ENCODE results near the gene PDS5A. TPM values are rescaled to one million over a fixed set of nuclear protein-coding genes. Genes with fewer than 3 reads are reported as not detected.
"Not testable (repeated sequence)": the region's sequence is repeated elsewhere in the genome, so short reads cannot be mapped to it uniquely, and the experiment has no call there.

PDS5A gene
- total RNA-seq, 1 experiment from 2014 or later, result 89.8 TPM

DNA sequence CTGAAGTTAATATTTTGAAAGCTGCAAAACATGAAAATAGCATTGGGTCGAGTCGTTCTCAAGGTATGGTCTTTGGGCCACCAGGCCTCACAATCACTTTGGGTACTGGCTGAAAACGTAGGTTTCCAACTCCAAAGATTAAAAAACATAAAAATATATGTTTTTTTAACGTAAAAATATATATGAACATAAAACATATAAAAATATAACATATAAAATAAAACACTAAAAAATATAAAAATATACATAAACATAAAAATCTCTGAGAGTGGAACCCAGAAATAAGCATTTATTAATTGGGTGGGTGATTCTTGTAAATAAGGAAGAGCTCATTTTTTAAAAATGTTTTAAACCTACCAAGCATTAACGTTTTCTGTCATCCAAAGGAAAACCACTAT lies 666 bp upstream of the PDS5A start:
- Histone ChIP-seq H3K4me1 (peaks cover 8% of the 10 kb centered on the region; the same call in 1 of the 2 replicates), H3K27me3 (no peaks in the 10 kb centered on the region), H3K27ac (peak overlapping the region; percentile 63), H3K36me3 (peaks cover 27% of the 10 kb centered on the region), H3K4me3 (peak overlapping the region; percentile 91), H3K9me3 (replicated peaks) (no peaks in the 10 kb centered on the region)
- no peak for DNase-seq

DNA sequence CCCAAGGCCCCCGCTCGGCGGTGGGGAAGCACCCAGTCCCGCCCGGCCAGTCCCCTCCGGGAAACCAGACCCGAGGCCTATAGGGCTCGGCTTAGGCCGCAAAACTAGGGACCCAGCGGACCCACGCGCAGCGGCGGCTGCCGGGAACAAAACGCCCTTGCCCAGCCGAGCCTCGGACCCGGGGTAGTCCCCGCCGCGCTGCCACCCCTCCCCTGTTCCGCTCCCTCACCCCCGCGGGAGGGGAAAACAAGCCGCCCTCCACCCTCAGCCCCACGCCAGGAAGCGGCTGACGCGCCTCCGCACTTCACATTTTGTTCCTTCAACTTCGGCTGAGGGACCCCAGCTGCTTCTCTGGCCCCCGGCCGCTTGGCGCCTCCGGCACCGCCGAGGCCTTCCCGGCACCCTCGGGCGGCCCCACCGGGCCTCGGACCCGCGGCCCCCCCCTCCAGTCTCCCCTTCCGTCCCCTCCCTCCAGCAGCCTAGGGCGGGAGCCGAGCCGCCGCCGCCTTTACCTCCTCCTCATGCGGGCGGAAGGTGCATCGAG lies 694 bp downstream of the PDS5A start:
- Histone ChIP-seq H3K27me3 (no peaks in the 10 kb centered on the region), H3K4me1 (peaks cover 8% of the 10 kb centered on the region; the same call in 1 of the 2 replicates), H3K4me3 (peak overlapping the region; percentile 91), H3K9me3 (replicated peaks) (no peaks in the 10 kb centered on the region), H3K27ac (peak overlapping the region; percentile 81), H3K36me3 (peaks cover 27% of the 10 kb centered on the region)
- DNase-seq, result peak in 1 of 2 experiments; percentile 36

DNA sequence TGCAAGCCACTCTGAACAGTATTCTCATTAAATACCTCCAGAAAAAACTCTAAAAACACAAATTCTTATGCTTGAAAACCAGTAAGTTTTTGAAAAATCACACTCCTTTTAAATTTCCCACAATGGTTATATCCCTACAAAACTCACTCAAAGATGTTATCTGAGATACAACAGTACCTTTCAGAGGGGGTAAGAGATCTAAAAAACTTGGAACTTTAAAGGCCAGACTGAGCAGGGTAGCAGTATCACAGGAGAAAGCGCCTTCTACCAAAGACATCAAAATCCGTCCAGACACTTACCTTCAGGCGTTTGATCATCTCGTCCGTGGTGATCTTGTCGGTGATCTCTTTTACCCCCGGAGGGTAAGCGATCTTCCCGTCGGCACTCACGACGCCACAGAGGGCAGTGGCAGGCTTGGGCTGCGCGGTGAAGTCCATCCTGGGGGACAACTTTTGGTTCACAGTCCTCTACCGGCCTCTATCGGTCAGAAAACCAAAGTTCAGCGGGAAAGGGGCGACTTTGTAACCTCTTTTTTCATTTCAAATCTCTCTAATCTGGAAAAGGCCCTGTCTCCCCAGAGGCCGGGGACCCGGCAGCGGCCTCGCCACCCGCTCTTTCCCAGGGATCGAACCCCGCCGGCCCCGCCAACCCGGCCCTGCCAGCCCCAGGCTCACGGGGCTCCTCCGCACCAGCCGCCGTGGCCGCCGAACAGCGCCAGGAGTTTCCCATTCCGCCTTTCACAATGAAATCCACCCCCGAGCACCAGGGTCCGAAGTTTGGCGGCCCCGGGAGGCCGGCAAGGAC lies 1.4 kb downstream of the PDS5A start:
- H3K36me3 ChIP-seq, result peaks cover 30% of the 10 kb centered on the region
- peaks cover 8% of the 10 kb centered on the region; the same call in 1 of the 2 replicates for H3K4me1 ChIP-seq
- no peaks in the 10 kb centered on the region for H3K27me3 ChIP-seq
- H3K27ac ChIP-seq, result peak overlapping the region; percentile 81
- DNase-seq, result peak; percentile 85 to 92
- H3K9me3 ChIP-seq (replicated peaks), result no peaks in the 10 kb centered on the region
- H3K4me3 ChIP-seq, result peak overlapping the region; percentile 91

DNA sequence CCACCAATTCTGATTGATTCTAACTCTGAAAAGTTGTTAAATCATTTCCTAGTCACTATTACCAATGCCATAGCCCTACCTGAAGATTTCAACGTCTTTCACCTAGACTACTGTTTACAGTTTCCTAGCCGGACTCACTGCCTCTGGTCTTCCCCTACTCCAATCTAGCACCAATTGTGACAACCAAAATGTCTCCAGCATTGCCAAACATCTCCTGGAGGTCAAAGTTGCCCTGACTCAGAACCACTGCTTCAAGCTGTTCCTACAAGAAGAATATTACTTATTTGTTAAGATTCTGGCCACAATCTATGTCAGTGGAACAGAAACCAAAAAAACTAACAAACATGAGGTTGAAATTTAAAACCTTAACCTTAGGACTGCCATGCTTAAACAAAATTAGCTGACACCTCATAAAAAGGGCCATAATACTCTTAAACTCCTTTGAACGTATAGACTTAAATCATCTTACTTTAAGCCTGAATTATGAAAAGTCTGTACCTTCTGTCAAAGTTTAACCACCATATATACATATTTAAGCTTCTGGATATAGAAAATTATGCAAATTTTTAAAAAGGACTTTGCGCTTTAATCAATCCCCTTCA lies 2.1 kb downstream of the PDS5A start:
- Histone ChIP-seq H3K27ac (no peak overlapping the region), H3K9me3 (replicated peaks) (no peaks in the 10 kb centered on the region), H3K36me3 (peaks cover 30% of the 10 kb centered on the region), H3K4me1 (peaks cover 8% of the 10 kb centered on the region; the same call in 1 of the 2 replicates), H3K4me3 (peak overlapping the region; percentile 91), H3K27me3 (no peaks in the 10 kb centered on the region)
- DNase-seq, result no peak

DNA sequence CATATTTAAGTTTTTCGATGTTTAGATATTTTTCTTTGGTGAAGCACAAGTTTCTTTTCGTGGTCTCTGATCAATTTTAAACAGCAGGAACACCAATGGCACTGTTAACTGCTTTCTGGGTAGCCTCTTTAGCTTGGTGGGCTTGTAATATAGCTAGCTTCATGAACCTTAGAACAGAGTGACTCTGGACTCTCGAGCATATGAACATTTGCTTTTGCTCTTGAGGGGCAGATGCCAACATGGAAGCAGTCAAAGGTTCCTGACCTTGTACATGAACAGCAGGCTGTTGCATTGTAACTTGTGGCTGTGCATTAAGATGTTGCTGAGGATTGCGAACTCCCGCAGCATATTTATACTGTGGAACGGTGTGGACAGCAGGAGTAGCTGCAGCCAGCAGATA lies 4.7 kb downstream of the PDS5A start:
- not testable (repeated sequence) for H3K9me3 ChIP-seq (replicated peaks); H3K27ac ChIP-seq
- H3K36me3 ChIP-seq, result peaks cover 48% of the 10 kb centered on the region

DNA sequence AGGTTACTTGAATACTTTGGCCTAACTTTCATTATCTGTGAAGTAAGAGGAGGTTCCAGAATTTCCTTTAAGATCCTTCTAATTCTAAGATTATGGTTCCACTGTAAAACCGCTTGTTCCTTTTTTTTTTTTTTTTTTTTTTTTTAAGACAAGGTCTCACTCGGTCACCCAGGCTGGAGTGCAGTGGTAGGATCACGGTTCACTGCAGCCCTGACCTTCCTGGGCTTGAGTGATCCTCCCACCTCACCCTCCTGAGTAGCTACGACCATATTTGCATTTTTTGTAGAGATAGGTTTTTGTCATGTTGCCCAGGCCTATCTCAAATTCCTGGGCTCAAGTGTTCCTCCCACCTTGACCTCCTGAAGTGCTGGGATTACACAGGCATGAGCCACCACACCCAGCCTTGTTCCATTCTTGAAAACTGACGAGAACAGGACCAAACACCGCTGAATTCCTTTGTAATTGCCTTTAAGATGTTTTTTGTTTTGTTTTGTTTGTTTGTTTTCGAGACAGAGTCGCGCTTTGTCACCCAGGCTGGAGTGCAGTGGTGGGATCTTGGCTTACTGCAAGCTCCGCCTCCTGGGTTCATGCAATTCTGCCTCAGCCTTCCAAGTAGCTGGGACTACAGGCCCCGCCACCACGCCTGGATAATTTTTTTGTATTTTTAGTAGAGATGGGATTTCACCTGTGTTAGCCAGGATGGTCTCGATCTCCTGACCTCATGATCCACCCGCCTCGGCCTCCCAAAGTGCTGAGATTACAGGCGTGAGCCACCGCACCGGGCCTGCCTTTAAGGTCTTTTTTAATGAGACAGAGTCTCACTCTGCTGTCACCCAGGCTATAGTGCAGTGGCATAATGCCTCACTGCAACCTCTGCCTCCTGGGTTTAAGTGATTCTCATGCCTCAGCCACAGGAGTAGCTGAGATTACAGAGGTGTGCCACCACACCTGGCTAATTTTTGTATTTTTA lies 6.8 kb downstream of the PDS5A start:
- no peak for DNase-seq
- Histone ChIP-seq H3K36me3 (peaks cover 48% of the 10 kb centered on the region), H3K4me3 (no peak overlapping the region)

More for the DNA sequence above, 4.7 kb downstream of the PDS5A start:
- H3K4me1 ChIP-seq, H3K27me3 ChIP-seq, H3K4me3 ChIP-seq, DNase-seq: not testable (repeated sequence)

DNA sequence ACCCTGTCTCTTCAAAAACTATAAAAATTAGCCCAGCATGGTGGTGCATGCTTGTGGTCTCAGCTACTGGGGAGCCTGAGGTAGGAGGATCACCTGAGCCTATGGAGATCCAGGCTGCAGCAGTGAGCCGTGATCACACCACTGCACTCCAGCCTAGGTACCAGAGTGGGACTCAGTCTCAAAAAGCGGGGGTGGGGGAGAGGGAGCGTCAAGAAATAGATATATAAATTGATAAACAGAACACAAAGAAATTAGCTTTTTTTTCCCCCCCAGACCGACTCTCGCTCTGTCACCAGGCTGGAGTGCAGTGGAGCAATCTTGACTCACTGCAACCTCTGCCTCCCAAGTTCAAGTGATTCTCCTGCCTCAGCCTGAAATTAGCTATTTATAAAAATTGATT lies 14.1 kb downstream of the PDS5A start:
- H3K4me3 ChIP-seq, result no peak overlapping the region
- no peaks in the 10 kb centered on the region for H3K27me3 ChIP-seq
- no peak overlapping the region for H3K27ac ChIP-seq
- no peaks in the 10 kb centered on the region for H3K9me3 ChIP-seq (replicated peaks)
- H3K4me1 ChIP-seq, result no peaks in the 10 kb centered on the region
- DNase-seq, result no peak
- peaks cover 27% of the 10 kb centered on the region for H3K36me3 ChIP-seq

More for the DNA sequence above, 6.8 kb downstream of the PDS5A start:
- H3K27ac ChIP-seq, result no peak overlapping the region
- H3K9me3 ChIP-seq (replicated peaks), result no peaks in the 10 kb centered on the region
- peaks cover 7% of the 10 kb centered on the region; the same call in 1 of the 2 replicates for H3K4me1 ChIP-seq
- no peaks in the 10 kb centered on the region for H3K27me3 ChIP-seq

DNA sequence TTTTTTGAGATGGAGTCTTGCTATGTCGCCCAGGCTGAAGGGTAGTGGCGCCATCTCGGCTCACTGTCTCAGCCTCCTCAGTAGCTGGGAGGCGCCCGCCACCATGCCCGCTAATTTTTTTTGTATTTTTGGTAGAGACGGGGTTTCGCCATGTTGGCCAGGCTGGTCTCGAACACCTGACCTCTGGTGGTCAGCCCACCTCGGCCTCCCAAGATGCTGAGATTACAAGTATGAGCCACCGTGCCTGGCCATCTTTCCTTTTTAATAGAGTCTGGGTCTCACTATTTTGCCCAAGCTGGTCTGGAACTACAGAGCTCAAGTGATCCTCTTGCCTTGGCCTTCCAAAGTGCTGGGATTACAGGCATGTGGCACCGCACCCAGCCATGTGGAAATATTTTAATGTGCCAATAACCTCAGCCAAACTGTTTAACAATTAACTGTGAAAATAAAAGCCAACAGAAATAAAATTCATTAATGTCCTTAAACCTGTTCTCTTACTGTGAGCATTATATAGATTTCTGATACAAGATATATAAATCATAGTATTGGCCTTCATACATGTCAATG lies 16.3 kb downstream of the PDS5A start:
- DNase-seq, result no peak
- H3K9me3 ChIP-seq (replicated peaks), result no peaks in the 10 kb centered on the region
- H3K4me3 ChIP-seq, result no peak overlapping the region
- no peak overlapping the region for H3K27ac ChIP-seq
- H3K36me3 ChIP-seq, result peaks cover 20% of the 10 kb centered on the region
- H3K27me3 ChIP-seq, result no peaks in the 10 kb centered on the region
- no peaks in the 10 kb centered on the region for H3K4me1 ChIP-seq

DNA sequence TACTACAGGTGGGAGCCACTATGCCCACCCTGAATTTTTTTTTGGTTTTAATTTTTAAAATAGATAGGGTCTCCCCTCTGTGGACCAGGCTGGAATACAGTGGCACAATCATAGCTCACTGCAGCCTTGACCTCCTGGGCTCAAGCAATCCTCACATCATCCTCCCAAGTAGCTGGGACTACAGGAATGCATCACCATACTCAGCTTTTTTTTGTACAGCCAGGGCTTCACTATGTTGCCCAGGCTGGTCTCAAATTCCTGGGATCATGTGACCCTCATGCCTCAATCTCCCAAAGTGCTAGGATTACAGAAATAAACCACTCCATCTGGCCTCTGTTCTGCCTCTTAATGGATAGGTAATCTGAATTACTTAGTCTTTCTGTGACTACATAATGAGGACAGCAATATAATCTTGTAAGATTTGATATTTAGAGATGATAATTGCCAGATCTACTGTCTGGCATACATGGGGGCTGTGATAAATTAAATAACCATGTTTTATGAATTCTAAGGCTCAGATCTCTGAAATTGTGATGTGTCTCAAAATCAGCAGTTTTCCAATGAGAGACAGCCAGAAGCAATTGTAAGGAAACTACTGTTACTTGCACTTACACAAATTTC lies 26.7 kb downstream of the PDS5A start:
- Histone ChIP-seq H3K4me1 (no peaks in the 10 kb centered on the region), H3K27me3 (no peaks in the 10 kb centered on the region), H3K4me3 (no peak overlapping the region), H3K9me3 (replicated peaks) (no peaks in the 10 kb centered on the region), H3K27ac (no peak overlapping the region), H3K36me3 (peaks cover 3% of the 10 kb centered on the region; the same call in 1 of the 2 replicates)
- DNase-seq, result no peak

DNA sequence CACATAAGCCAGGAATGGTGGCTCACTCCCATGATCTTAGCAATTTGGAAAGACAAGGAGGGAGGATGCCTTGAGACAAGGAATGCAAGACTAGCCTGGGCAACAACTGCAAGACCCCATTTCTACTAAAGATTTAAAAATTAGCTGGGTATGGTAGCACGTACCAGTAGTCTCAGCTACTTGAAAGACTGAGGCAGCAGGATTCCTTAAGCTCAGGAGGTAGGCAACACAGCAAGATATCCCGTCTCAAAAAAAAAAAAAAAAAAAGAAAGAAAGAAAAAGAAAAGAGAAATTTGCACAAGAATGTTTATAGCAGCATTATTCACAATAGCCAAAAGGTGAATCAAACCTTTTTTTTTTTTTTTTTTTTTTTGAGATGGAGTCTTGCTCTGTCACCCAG lies 29.7 kb downstream of the PDS5A start:
- Histone ChIP-seq H3K36me3 (0 out of 2 replicates have a peak, but pooled peaks cover 2% of the 10 kb centered on the region), H3K27me3 (no peaks in the 10 kb centered on the region)
- DNase-seq, result no peak

DNA sequence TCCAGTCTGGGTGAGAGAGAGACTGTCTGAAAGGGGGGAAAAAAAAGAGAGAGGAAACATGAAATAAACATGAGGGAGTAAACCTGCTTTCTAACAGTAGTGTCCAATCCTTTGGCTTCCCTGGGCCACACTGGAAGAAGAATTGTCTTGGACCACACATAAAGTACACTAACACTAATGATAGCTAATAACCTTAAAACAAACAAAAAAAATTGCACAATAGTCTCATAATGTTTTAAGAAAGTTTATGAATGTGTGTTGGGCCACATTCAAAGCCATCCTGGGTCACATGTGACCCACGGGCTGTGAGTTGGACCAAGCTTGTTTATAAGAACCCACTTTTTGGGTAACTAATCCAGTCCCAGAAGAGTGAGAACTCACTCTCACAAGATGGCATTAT lies 30.3 kb downstream of the PDS5A start:
- Histone ChIP-seq H3K4me1 (no peaks in the 10 kb centered on the region), H3K36me3 (0 out of 2 replicates have a peak, but pooled peaks cover 2% of the 10 kb centered on the region), H3K27ac (no peak overlapping the region), H3K4me3 (no peak overlapping the region), H3K27me3 (no peaks in the 10 kb centered on the region), H3K9me3 (replicated peaks) (no peaks in the 10 kb centered on the region)
- no peak for DNase-seq

More for the DNA sequence above, 29.7 kb downstream of the PDS5A start:
- Histone ChIP-seq H3K4me1 (no peaks in the 10 kb centered on the region), H3K4me3 (no peak overlapping the region), H3K9me3 (replicated peaks) (no peaks in the 10 kb centered on the region), H3K27ac (no peak overlapping the region)

DNA sequence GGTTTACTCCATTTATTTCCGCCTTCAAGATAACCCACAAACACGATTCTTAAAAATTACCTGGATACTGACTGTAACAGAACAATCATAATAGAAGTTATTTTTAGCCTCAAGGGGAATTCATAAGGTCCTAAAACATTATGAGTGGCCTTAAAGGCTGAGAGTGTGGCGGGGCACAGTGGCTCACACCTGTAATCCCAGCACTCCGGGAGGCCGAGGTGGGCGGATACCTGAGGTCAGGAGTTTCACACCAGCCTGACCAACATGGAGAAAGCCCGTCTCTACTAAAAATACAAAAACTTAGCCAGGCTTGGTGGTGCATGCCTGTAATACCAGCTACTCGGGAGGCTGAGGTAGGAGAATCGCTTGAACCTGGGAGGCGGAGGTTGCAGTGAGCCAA lies 33.5 kb downstream of the PDS5A start:
- DNase-seq; H3K4me1 ChIP-seq; H3K27me3 ChIP-seq; H3K4me3 ChIP-seq; H3K36me3 ChIP-seq; H3K27ac ChIP-seq; H3K9me3 ChIP-seq (replicated peaks): not testable (repeated sequence)

DNA sequence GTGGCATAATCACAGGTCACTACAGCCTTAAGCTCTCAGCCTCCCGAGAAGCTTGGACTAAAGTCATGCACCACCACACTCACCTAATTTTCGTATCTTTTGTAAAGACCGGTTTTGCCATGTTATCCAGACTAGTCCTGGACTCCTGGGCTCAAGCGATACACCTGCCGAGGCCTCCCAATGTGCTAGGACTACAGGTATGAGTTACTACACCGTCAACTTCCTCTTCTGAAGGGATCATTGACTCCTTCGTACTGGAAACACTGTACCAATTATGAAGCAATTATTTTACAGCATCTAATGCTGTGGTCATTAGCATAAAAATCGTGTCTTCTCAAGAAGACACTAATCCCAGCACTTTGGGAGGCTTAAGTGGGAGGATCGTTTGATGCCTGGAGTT lies 35.2 kb downstream of the PDS5A start:
- DNase-seq, result no peak
- Histone ChIP-seq H3K36me3 (0 out of 2 replicates have a peak, but pooled peaks cover 2% of the 10 kb centered on the region), H3K9me3 (replicated peaks) (no peaks in the 10 kb centered on the region), H3K27ac (no peak overlapping the region), H3K4me3 (no peak overlapping the region), H3K27me3 (no peaks in the 10 kb centered on the region), H3K4me1 (no peaks in the 10 kb centered on the region)
